GM19035 (cell line): Measurements from ENCODE around the gene PYROXD2.

ENCODE experiments used
- ATAC-seq: cut with Tn5 transposase; IDR thresholded peaks from one replicate; pipeline ENCODE4 v1.9.1; 2021; ENCODE audit not compliant: unreplicated experiment

The PYROXD2 gene

DNA sequence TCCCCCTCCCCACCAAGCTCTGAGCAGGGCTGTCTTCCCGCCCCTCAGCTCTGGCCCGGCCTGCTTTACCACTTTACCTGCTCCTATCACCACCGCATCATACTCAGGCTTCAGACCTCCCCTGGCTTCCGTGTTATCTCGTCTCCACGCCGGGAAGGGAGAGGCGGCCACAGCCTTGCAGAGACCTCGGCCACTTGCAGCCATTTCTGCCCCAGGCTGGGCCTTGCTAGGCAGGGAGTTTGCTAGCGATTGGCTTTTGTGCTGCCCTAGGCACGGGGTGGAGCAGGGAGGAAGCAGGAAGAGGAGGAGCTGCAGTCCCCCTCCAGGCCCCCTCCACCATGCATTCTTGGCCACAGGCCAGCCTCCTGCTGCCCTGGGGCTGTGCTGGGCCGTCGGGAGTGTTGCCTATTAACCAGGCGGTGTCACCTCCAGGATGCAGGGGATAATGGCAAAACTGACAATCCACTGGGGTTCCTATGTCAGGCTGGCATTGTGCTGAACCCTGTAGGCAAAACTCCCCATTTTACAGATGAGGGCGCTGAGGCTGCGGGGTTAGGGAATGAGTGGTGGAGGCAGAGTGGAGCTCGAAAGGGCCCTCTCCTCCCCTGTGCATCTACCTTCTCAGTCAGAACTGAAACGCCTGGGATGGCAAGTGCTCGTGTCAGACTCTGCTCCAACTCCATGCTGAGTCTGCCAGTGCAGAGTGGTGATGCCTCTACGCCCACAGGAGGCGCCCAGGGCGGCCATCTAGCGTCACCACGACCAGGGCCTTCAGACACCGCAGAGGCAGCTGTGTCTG is at the start of gene PYROXD2:
PYROXD2 (minus strand) TSS at position 251 of the 799 bp plus-strand sequence; CDS start at position 204, 47 bp downstream.
- no peak for ATAC-seq

- ATAC-seq: no peak
Observed at GRCh38 chr10:98463976-98464754, 49.2 kb upstream of the PYROXD2 start.

DNA sequence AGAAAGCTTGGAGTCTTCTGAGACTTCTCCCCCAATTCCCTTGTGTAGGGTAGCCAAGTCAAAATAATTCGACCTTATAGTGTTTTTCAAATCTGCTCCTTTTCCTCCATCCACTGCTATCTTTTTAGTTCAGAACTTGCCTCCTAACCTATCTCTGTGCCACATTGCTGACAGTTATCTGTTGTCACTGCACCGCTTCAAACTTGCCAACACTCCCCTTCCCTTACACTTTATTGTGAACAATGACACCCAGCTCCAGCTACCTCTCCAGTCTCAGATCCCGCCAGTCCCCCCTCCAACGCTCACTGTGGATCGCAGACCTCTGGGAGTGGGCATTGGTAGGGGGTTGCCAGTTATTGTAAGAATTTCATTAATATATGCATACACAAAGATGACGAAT is 48.0 kb upstream of the PYROXD2 start:
- no peak for ATAC-seq

DNA sequence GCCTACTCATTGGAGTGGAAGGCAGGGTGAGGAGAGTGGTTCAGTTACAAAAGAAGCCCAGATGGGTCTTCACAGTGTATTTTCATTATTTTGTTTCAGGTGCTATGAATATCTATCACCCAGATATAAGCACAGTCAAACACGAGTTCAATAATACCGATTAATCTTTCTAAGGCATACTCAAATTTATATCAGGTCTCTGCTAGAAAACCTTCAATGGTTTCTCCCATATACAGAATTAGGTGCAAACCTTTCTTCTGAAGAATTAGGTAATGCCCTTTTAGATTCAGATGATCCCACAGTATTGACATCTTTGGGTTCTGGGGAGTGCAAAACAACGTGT is 46.5 kb upstream of the PYROXD2 start:
- ATAC-seq: no peak

GRCh38 chr10:98460837-98461499 is 46.0 kb upstream of the PYROXD2 start:
- ATAC-seq: no peak

DNA sequence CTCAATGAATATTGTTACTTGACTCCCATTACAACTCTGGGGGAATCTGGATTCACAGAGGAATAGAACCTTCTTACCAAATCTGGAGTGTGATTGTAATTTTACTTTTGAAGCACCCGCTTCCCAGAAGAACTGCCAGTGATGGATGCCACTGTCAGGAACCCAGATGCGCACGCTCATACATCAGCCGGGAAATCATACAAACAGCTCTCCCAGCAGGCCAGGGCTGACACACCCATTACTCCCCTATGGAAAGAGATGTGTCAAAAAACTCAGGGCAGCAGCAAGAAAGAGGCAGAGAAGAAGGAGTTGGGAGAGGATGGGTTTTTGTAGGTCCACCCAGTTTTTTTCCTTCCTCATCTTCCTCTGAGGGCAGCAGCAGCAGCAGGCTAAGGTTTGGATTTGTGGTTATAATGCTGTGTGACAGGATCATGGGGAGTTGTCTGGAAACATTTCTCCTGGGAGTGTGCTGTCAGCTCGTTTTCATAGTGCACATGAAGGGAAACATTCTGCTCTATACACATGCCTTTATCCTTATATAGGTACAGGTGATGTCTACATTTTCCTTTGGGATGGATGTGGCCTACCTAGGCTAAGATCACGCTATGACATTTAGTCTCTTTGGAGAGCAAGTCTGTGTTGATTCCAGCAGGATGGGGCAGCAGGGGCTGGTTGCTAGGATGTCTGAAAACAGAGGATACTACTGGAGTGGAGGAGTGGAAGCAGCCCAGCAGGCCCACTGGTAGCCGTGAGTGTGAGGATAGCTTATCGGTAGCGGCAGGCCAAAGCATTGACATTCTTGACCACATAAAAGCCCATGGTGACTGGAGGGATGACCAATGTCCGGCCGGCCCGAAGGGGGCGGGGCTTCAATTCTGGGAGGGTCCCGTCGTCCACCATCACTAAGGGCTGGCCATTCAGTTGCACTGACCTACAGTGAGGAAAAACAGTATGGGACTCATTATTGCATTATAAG is 44.1 kb upstream of the PYROXD2 start:
- ATAC-seq: no peak

GRCh38 chr10:98457721-98458120 is 42.7 kb upstream of the PYROXD2 start:
- no peak for ATAC-seq

GRCh38 chr10:98456686-98457482 is 41.9 kb upstream of the PYROXD2 start:
- no peak for ATAC-seq

- no peak for ATAC-seq
Observed at GRCh38 chr10:98456043-98456570, 41.1 kb upstream of the PYROXD2 start.

- ATAC-seq: no peak
Observed at GRCh38 chr10:98453729-98454128, 38.7 kb upstream of the PYROXD2 start.

DNA sequence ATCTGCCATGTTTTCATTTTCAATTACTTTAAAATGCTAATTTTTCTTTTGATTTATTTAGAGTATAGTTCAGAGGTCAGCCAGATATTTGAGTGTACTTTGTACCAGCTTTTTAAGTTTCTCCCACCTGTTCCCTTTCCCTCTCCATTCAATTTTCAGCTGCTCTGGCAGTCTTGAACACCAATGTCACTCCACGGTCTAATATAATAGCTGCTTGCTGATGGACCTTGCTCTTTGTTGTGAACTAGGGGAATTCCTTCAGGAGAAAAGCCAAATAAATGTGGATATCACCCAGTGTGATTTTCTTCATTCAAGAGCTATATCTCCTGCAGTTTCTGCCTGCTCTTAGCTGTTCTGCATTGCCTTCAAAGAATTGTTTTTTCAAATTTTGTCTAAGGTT is 35.6 kb upstream of the PYROXD2 start:
- no peak for ATAC-seq

- no peak for ATAC-seq
Observed at GRCh38 chr10:98449287-98449686, 34.3 kb upstream of the PYROXD2 start.

DNA sequence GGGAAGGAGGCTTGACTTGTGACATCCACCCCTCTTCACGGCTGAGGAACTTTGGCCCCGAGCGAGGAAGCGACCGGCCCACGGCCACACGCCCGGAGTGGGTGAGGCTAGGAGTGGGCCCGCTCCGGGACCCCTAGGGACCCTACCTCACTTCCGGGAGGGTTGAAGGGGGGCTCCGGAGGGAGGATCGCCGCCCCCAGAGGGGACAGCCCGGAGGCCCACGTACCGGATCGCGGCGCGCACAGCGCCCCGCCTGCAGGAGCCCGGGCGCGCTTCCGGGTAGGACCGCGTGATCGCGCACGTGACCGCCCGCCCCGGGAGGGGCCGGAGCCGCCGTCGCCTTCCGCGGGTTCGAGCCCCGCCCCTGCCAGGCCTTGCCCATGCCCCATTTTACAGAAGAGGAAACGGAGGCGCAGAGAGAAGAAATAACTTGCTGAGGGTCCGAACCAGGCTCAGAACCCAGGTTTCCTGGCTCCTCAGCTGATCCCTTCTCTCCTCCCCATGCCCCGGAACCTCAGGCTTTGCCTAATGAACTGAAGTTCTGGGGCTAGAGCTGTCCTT is 31.8 kb upstream of the PYROXD2 start, which contains the start of gene HPS1:
HPS1 (minus strand) TSS at position 275 of the 561 bp plus-strand sequence. CDS start 3,695 bp downstream, outside the sequence.
- peak; percentile 90 for ATAC-seq

GRCh38 chr10:98446151-98446660 is 31.2 kb upstream of the PYROXD2 start:
- ATAC-seq: peak; percentile 42

DNA sequence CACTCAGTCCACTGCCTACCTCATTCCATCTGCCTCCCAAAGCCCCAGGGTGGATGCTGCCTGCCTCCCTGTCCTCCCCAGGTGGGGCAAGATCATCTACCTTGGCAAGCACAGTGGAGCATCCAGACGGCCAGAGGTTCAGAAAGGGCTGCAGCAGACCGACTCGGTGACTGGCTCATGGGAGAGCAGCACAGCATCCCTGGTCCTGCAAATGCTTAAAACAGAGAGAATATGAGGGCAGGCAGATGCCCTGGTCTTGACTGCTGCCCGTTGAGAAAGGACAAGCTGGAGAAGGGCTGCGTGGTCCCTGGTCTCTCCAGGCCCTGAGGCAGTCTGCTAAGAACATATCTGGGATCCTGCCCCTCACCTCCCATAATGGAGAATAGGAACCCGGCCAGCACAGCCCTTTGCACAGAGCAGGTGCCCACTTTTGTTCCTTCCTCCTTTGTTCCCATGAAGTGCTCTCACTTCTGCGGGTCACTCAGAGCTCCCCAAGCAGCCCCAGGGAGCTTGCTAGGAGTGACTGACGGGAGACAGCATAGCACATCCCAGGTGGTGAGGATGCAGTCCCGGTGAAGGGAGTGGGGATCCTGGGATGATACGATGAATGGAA is 30.3 kb upstream of the PYROXD2 start:
- no peak for ATAC-seq

DNA sequence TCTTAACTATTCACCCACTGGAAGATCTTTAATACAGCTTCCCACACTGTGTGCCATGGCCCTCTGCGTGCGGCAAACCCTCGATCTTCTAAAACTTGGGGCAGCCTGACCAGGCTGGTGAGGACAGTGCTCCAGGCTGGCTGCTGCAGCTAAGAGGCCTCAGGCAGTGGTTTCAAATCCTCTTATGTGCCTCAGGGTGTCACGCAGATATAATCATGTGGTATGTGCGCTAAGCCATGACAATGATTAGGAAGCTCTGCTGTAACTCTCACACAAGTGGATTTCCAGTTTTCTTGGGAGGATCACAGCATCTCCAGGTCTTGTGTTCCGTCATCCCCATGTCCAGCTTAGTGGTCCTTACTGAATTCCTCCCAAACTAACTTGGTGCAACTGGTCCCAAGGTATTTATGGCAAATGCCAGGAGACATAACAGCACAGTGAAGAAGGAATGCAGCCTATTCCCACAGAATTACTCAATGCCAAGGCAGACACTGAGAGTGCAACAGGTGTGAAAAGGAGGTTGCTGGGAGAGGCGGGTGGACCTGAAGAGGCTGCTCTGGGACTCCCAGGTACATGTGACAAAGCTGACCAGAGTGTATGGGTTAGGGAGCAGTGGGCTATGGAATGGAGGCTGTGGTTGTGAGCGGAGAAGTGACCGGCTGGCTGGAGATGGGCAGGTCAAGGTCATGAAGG is 29.5 kb upstream of the PYROXD2 start:
- no peak for ATAC-seq

GRCh38 chr10:98438715-98439114 is 23.7 kb upstream of the PYROXD2 start:
- no peak for ATAC-seq

GRCh38 chr10:98436704-98437103 is 21.7 kb upstream of the PYROXD2 start:
- no peak for ATAC-seq
